B cell (primary cell): ENCODE data around the gene MAPT. TPM values are rescaled to one million over a fixed set of nuclear protein-coding genes. Genes with fewer than 3 reads are reported as not detected.

Experiments
- ATAC-seq: fragments of 200-7000 bp; cut with Tn5 transposase; one replicate; pipeline ENCODE4 v1.10.0; 2021; ENCODE audit warnings: low read depth, mild to moderate bottlenecking, moderate number of reproducible peaks, moderate library complexity
- CTCF ChIA-PET: fragments of 350-600 bp; sonication (Branson Sonifier 250); formaldehyde crosslinking; loops from one replicate; lab custom pipeline; 2021; ENCODE audit warnings: antibody characterized with exemption, inconsistent platforms; lab: Charles Lee
- POLR2A ChIA-PET: fragments of 350-600 bp; sonication (Branson Sonifier 250); formaldehyde crosslinking; loops from one replicate; lab custom pipeline; 2021; ENCODE audit warnings: antibody characterized with exemption; lab: Charles Lee
- DNase-seq: peaks from one replicate; pipeline ENCODE4 v3.0.0; 2013
- H2AFZ ChIP-seq: 2 replicates; pipeline ENCODE4 v1.6.1; 2012; ENCODE audit warnings: mild to moderate bottlenecking, low read depth, low read length; ENCODE audit not compliant: insufficient read depth, poor library complexity, severe bottlenecking
- H3K27ac ChIP-seq, 2 donors: 1 replicate in 1 of 2; 2 replicates in 1 of 2; pipeline ENCODE4 v1.5.1; 2012 to 2013; ENCODE audit warnings: low read length in 2 of 2, mild to moderate bottlenecking in 2 of 2, moderate library complexity in 1 of 2
- H3K27me3 ChIP-seq, 4 experiments: fragments of 200-600 bp in 1 of 4; sonication (generic) in 1 of 4; replicated peaks in 1 of 4; 1 replicate in 2 of 4; 2 replicates in 2 of 4; pipeline versions ENCODE4 v1.6.1 to v1.7.0; 2013 to 2016; ENCODE audit warnings: low read length in 3 of 4, mild to moderate bottlenecking in 2 of 4, mixed read lengths in 1 of 4, moderate library complexity in 1 of 4; ENCODE audit not compliant: insufficient read depth in 4 of 4, control insufficient read depth in 3 of 4; ENCODE audit errors: control extremely low read depth in 1 of 4
- H3K36me3 ChIP-seq, 2 experiments: replicated peaks in 1 of 2; 1 replicate in 1 of 2; 2 replicates in 1 of 2; pipeline versions ENCODE4 v1.6.1 to v1.7.1; 2013; ENCODE audit warnings: low read length in 1 of 2; ENCODE audit not compliant: insufficient read depth in 2 of 2, control insufficient read depth in 1 of 2; ENCODE audit errors: control extremely low read depth in 1 of 2, extremely low read depth in 1 of 2
- H3K4me1 ChIP-seq, 2 donors: fragments of 200-600 bp in 1 of 2; sonication (generic) in 1 of 2; 1 replicate in 1 of 2; 2 replicates in 1 of 2; pipeline versions ENCODE4 v1.5.1 to v1.6.1; 2013 to 2017; ENCODE audit warnings: low read length in 2 of 2; ENCODE audit not compliant: control insufficient read depth in 2 of 2, insufficient read depth in 2 of 2
- H3K4me2 ChIP-seq: replicated peaks from 2 replicates; pipeline ENCODE3; 2012; ENCODE audit warnings: mild to moderate bottlenecking, low read depth, low read length; ENCODE audit not compliant: poor library complexity, severe bottlenecking
- H3K4me3 ChIP-seq, 5 experiments: fragments of 200-600 bp in 1 of 5; sonication (generic) in 1 of 5; 1 replicate in 3 of 5; 2 replicates in 2 of 5; pipeline versions ENCODE4 v1.5.1 to v1.7.0; 2011 to 2016; ENCODE audit warnings: low read length in 4 of 5, mild to moderate bottlenecking in 4 of 5, low read depth in 2 of 5, control low read depth in 1 of 5, moderate library complexity in 1 of 5; ENCODE audit not compliant: insufficient read depth in 1 of 5; ENCODE audit errors: control extremely low read depth in 1 of 5, extremely low read depth in 1 of 5
- H3K79me2 ChIP-seq: fragments of 200-600 bp; sonication (generic); one replicate; pipeline ENCODE4 v1.6.0; 2016; ENCODE audit warnings: low read length; ENCODE audit not compliant: control insufficient read depth, insufficient read depth
- H3K9ac ChIP-seq: fragments of 200-600 bp; sonication (generic); 2 replicates; pipeline ENCODE4 v1.6.1; 2017; ENCODE audit warnings: mild to moderate bottlenecking, low read length, moderate library complexity
- H3K9me3 ChIP-seq, 3 donors: one replicate each; pipeline versions ENCODE4 v1.6.1 to v1.7.1; 2013; ENCODE audit warnings: low read length in 2 of 3; ENCODE audit not compliant: control insufficient read depth in 2 of 3, insufficient read depth in 1 of 3; ENCODE audit errors: control extremely low read depth in 1 of 3
- H4K20me1 ChIP-seq: 2 replicates; pipeline ENCODE4 v1.6.0; 2012; ENCODE audit warnings: mild to moderate bottlenecking, low read length; ENCODE audit not compliant: insufficient read depth, control insufficient read depth, poor library complexity, severe bottlenecking
- H3K27ac Mint-ChIP-seq: one replicate; pipeline ENCODE4 v1.8.0; 2021; ENCODE audit warnings: mixed read lengths
- H3K27me3 Mint-ChIP-seq: one replicate; pipeline ENCODE4 v1.8.0; 2021; ENCODE audit warnings: mixed read lengths
- H3K4me1 Mint-ChIP-seq: one replicate; pipeline ENCODE4 v1.8.0; 2021; ENCODE audit warnings: mixed read lengths
- H3K4me3 Mint-ChIP-seq: one replicate; pipeline ENCODE4 v1.8.0; 2021; ENCODE audit warnings: mixed read lengths
- H3K9me3 Mint-ChIP-seq: one replicate; pipeline ENCODE4 v1.8.0; 2022; ENCODE audit warnings: mixed read lengths; ENCODE audit not compliant: insufficient read depth
- CTCF ChIP-seq: fragments of 200-600 bp; IDR thresholded peaks from one replicate; pipeline ENCODE4 v1.8.0; 2022; ENCODE audit warnings: antibody characterized with exemption, mild to moderate bottlenecking
- EZH2 ChIP-seq: IDR thresholded peaks from 2 replicates; pipeline ENCODE4 v1.6.1; 2012; ENCODE audit warnings: borderline replicate concordance, low read depth, mild to moderate bottlenecking, moderate library complexity, low read length; ENCODE audit not compliant: insufficient read depth, poor library complexity, severe bottlenecking
- WGBS: methylation state at CpG from one replicate; pipeline ENCODE4 v1.1.5; 2013; ENCODE audit warnings: missing lambda C conversion rate; ENCODE audit not compliant: insufficient coverage; 5-methylcytosine and 5-hydroxymethylcytosine counted together
- intact Hi-C: fragments of 100-400 bp; cut with micrococcal nuclease; formaldehyde crosslinking; loops from one replicate; pipeline ENCODE4 v1.10.0; 2022
- polyA plus RNA-seq: library from polyadenylated mRNA; depleted of rRNA; stranded (reverse); fragments of >200 nt; gene quantifications from 2 replicates; pipeline ENCODE4 v1.2.3, GENCODE V29; 2012
- total RNA-seq, 2 donors: library from RNA; stranded (reverse); fragments of 120-200 nt in 1 of 2; gene quantifications; 1 replicate in 1 of 2; 2 replicates in 1 of 2; pipeline versions ENCODE4 v1.2.3 to v1.2.4, GENCODE V29; 2013 to 2022

Gene MAPT
- total and polyA plus RNA-seq, 2 donors (not counting 1 experiment from before 2014, with no cell fraction given) = 0.13 to 0.20 TPM

GRCh38 chr17:45863857-45864654 lies 30.3 kb upstream of the MAPT start:
- TF ChIP-seq CTCF = no peak
- H3K9me3 ChIP-seq = peaks cover 0 to 4% (median 0%) of the 10 kb centered on the region in 3 donors
- H3K4me1 ChIP-seq = no peaks in the 10 kb centered on the region
- no peak overlapping the region for H3K9ac ChIP-seq
- no peak overlapping the region for H3K27ac ChIP-seq
- 79% methylated on average over 2 of the region's 6 CpGs for WGBS
- H3K27me3 Mint-ChIP-seq = peaks cover 52% of the 10 kb centered on the region
- no peak overlapping the region for H3K27ac Mint-ChIP-seq
- DNase-seq = no peak
- intact Hi-C loops = no loop called here
- H2AFZ ChIP-seq = no peak overlapping the region
- no peaks in the 10 kb centered on the region for H3K36me3 ChIP-seq
- no peaks in the 10 kb centered on the region for H3K9me3 Mint-ChIP-seq
- H3K4me3 ChIP-seq = no peak overlapping the region
- H3K4me2 ChIP-seq = no peak overlapping the region
- H3K79me2 ChIP-seq = no peaks in the 10 kb centered on the region
- H3K27me3 ChIP-seq = peaks cover 0 to 14% (median 7%) of the 10 kb centered on the region in 4 experiments
- H4K20me1 ChIP-seq = no peaks in the 10 kb centered on the region
- ChIA-PET CTCF (interaction anchor here (0.7 to 1.7 kb wide), 2 partner anchors 12 to 32 kb away, joined by 3 to 8 read pairs; no protein-coding TSS in a partner anchor), POLR2A (no interaction called here)
- no peaks in the 10 kb centered on the region for H3K4me1 Mint-ChIP-seq
- H3K4me3 Mint-ChIP-seq = no peak overlapping the region
- ATAC-seq = no peak

GRCh38 chr17:45867171-45867570 lies 27.2 kb upstream of the MAPT start:
- WGBS = 83% methylated on average over 5 of the region's 6 CpGs
- Mint-ChIP-seq H3K9me3 (no peaks in the 10 kb centered on the region), H3K4me1 (no peaks in the 10 kb centered on the region), H3K4me3 (no peak overlapping the region), H3K27ac (no peak overlapping the region), H3K27me3 (peaks cover 54% of the 10 kb centered on the region)
- Histone ChIP-seq H3K9me3 (no peaks in the 10 kb centered on the region), H3K27ac (no peak overlapping the region), H2AFZ (no peak overlapping the region), H3K36me3 (no peaks in the 10 kb centered on the region), H3K9ac (no peak overlapping the region), H3K4me2 (no peak overlapping the region), H3K4me3 (no peak overlapping the region), H3K27me3 (peaks cover 0 to 11% (median 7%) of the 10 kb centered on the region in 4 experiments), H3K4me1 (no peaks in the 10 kb centered on the region), H3K79me2 (no peaks in the 10 kb centered on the region), H4K20me1 (no peaks in the 10 kb centered on the region)
- ChIA-PET CTCF (no interaction called here), POLR2A (no interaction called here)
- intact Hi-C loops = no loop called here
- ATAC-seq (no peak), DNase-seq (no peak)
- TF ChIP-seq CTCF (no peak), EZH2 (no peak)
